Cardiac fibroblast (primary cell): Measurements from ENCODE around the gene DDIT3.

ENCODE experiments used
- DNase-seq, 2 donors: peaks; one replicate each; pipeline versions ENCODE4 v3.0.0 to v3.0.0-alpha.2; 2010; ENCODE audit warnings: low read depth in 2 of 2
- H3K4me3 ChIP-seq, 2 donors: replicated peaks in 1 of 2; 1 replicate in 1 of 2; 2 replicates in 1 of 2; pipeline ENCODE4 v1.5.1; 2011; ENCODE audit warnings: low read depth in 2 of 2, low read length in 2 of 2, mild to moderate bottlenecking in 2 of 2, moderate library complexity in 1 of 2
- CTCF ChIP-seq: IDR thresholded peaks from one replicate; pipeline ENCODE4 v1.5.1; 2011; ENCODE audit warnings: low read depth, mild to moderate bottlenecking, low read length, inconsistent platforms

DDIT3 gene

DNA sequence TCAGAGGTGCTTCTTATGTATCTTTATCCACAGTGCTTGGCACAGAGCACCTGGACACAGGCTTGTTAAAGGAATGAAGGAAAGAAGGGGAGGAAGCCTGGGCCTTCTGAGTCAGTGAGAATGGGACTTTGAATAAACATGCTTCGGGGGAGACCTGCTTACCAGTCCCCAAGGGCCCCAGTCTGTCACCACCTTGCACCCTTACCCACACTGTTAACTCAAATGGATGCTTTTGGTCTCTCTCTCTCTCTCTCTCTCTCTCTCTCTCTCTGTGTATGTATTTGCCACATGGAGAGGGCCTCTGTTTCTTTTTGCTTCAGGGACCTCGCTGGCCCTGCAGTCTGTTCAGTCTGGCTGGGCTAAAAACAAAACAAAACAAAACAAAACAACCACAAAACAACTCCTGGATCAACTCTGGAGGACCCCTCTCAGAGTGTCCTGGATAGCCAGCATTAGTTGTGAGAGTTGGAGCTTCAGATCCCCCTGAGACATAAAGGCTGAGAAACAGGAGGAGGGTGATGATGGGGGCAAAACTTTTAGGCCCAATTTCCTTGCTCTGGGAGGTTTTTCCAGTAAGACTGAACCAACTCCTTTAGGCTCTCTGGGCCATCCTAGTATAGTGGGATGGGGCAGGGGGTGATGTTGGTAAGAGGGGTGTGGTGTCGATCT lies 31.5 kb upstream of the DDIT3 start:
- DNase-seq: no peak
- H3K4me3 ChIP-seq: no peak overlapping the region
- TF ChIP-seq CTCF: no peak

GRCh38 chr12:57550641-57551549 lies 30.6 kb upstream of the DDIT3 start:
- no peak for DNase-seq
- no peak overlapping the region for H3K4me3 ChIP-seq
- no peak for TF ChIP-seq CTCF

DNA sequence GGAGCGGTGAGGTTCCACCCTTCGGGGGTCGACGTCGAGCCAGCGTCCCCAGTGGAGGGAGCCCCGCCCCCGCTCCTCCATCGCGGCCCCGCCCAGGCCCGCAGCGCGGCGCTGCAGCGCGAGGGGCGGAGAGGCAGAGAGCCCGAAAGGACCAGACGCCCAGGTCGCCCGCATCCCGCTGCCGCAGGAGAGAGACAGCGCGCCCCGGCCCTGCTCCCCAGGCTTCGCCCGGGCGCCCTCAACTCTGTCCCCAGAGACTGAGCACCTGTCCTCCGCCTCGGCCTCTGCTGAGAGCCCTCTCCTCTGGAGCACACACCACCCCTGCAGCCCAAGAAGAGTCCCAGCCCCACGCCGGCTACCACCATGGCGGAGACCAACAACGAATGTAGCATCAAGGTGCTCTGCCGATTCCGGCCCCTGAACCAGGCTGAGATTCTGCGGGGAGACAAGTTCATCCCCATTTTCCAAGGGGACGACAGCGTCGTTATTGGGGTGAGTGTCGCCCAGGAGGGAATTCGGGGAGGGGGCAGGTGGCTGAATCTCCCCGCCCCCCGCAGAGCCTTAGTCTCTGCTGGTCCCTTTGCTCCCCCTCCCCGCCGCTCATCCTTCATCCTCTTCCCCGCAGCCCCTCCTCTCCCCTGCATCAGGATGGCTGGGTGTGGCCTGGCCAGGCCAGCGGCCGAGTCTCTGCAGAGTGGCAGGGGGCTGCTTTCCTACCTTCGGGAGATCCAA lies 29.8 kb upstream of the DDIT3 start, which contains the start of gene KIF5A:
Gene KIF5A (plus strand): TSS at position 136 of the 732 bp plus-strand sequence. CDS start 228 bp downstream, at position 364.
- no peak for TF ChIP-seq CTCF
- no peak for DNase-seq
- peak within 1 kb of the TSS; percentile 35 to 43 for H3K4me3 ChIP-seq

GRCh38 chr12:57549203-57549908 lies 29.0 kb upstream of the DDIT3 start:
- DNase-seq: no peak
- TF ChIP-seq CTCF: no peak
- peak overlapping the region in 1 of 2 donors; percentile 43 for H3K4me3 ChIP-seq

DNA sequence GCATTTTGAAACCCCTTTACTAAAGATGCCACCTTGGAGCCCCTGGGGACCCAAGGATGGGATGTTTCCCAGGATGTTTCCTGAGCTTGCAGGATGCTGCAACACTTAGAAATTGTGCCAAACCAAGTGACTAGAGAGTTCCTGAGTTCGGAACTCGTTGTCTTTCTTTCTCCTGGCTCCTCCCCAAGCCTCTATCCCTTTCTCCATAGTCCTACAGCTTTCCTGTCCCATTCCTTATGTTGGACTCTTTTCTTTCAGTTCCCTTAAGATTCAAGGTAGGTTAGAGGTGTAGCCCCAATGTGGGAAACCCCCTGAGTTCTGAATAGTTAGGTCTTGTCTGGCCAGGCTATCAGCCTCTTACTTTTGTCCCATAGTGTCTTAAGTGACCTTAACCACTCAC lies 28.2 kb upstream of the DDIT3 start:
- no peak overlapping the region for H3K4me3 ChIP-seq
- DNase-seq: no peak
- no peak for TF ChIP-seq CTCF

- no peak for TF ChIP-seq CTCF
- no peak for DNase-seq
- no peak overlapping the region for H3K4me3 ChIP-seq
Observed at GRCh38 chr12:57548013-57548315, 27.6 kb upstream of the DDIT3 start.
